HG03135 (cell line): ENCODE data around the gene RABAC1.

Experiments used
- ATAC-seq: cut with Tn5 transposase; IDR thresholded peaks from one replicate; pipeline ENCODE4 v1.9.1; 2021; ENCODE audit warnings: mild to moderate bottlenecking, moderate library complexity; ENCODE audit not compliant: unreplicated experiment

Gene RABAC1

DNA sequence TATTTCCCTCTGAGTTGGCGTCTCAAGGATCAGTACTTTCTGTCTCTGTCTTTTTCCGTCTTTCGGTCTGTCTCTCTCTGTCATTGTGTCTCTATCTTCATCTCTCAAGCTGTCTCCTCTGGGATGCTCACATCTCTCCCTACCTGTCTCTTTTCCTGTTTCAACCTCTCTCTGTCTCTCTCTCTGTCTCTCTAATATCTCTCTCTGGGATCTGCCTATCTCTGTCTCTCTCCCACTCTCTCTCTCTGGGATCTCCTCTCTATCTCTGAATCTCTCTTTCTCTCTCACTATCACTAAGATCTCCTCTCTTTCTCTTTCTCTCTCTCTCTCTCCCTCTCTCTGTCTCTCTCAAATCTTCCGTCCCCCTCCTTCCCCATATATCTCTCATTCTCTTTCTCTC, 30.9 kb upstream of the RABAC1 start:
- no peak for ATAC-seq

DNA sequence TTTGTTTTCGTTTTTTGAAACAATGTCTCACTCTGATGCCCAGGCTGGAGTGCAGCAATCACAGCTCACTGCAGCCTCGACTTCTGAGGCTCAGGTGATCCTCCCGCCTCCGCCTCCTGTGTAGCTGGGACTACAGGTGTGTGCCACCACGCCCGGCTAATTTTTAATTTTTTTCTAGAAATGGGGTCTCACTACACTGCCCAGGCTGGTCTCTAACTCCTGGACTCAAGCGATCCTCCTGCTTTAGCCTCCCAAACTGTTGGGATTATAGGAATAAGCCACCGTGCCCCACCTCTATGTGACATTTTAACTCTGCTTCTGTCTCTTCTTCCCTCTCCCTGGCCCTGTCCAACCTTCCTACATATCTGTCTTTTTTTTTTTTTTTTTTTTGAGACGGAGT, 29.8 kb upstream of the RABAC1 start:
- ATAC-seq: no peak

- ATAC-seq: no peak
Measured at GRCh38 chr19:41987141-41987860, 28.2 kb upstream of the RABAC1 start.

DNA sequence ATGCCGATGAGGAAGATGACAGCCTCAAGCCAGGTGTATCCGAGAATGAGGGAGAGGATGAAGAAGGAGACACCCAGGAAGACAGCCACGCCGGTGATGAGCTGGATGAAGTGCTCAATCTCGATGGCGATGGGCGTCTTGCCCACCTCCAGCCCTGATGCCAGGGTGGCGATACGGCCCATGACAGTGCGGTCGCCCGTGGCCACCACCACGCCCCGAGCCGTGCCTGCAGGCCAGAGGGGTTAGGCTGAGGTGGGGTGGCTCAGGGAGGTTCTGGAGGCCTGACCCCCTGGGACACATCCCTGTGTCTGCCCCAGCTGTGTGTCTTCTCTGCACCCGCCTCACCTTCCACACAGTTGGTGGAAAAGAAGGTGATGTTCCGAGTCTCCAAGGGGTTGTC, 25.8 kb upstream of the RABAC1 start:
- no peak for ATAC-seq

GRCh38 chr19:41981724-41982123, 22.6 kb upstream of the RABAC1 start:
- ATAC-seq: no peak

GRCh38 chr19:41978470-41978869, 19.3 kb upstream of the RABAC1 start:
- no peak for ATAC-seq

- ATAC-seq: no peak
Measured at GRCh38 chr19:41977916-41978315, 18.8 kb upstream of the RABAC1 start.

- no peak for ATAC-seq
Measured at GRCh38 chr19:41974652-41975051, 15.5 kb upstream of the RABAC1 start.

DNA sequence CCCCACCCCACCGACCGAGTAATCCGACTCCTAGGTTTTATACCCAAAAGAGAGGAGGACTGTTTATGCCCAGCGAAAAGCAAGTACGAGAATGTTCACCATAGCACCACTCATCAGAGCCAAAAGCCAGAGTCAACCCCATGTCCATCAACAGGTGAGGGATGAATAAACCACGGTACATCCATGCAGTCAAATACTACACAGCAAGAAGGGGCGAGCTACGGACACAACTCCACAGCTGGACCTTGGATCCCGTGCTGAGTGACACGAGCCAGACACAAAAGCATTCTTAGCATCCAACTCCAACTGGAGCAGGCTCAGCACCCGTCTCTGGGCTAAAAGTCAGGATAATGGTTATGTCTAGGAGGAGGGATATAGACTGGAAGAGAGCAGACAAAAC, 12.2 kb upstream of the RABAC1 start:
- no peak for ATAC-seq

- ATAC-seq: no peak
Measured at GRCh38 chr19:41969772-41970458, 10.8 kb upstream of the RABAC1 start.

DNA sequence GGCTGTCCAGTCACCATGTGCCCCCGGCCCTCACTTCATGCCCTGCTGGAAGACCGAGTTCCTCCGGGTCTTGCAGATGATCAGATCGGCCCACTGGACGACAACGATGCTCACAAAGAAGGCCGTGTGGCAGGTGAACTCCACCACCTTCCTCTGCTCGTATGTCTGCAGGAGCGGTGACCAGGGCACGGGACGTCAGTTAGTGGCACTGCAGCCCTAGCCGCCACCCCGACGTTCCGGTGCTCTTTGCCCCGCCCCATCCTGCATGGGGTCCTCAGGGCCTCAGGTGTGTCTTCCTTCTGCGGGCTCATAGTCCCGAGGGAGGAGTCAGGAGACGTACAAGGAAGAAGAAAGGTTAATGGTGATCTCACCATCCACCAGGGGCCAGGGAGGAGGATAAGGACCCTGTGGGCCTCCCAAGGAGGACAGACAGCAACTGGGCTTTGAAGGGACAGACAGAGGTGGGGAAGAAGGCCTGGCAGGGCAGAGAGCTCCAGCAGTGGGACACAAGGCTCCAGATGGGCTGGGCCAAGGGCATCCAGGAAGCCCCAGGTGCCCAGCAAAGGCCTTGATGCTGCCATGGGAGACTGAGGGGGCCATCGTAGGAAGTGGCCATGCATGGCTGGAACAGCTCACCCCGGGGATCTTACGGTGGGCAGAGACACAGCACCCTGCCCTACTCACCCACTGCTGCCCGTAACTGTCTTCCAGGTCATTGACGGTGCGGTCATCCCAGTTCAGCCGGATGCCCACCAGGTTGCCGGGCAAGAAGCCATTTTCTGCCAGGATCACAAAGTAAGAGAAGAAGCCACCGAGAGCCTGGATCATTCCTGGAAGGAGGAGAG, 9.9 kb upstream of the RABAC1 start:
- no peak for ATAC-seq

- ATAC-seq: no peak
Measured at GRCh38 chr19:41967054-41967783, 8.1 kb upstream of the RABAC1 start.

DNA sequence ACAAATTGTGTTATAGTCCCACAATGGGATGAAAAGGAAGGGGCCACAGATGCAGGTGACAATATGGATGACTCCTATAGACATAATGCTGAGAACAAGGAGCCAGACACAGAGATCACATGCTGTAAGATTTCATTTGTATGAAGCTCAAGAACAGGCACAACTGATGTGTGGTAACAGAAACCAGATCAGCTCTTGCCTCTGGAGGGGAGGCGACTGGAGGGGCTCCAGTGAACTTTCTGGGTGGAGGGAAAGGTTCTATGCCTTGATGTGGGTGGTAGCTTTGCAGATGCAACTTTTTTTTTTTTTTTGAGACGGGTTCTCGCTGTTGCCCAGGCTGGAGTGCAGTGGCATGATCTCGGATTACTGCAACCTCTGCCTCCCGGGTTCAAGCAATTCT, 6.0 kb upstream of the RABAC1 start:
- no peak for ATAC-seq

DNA sequence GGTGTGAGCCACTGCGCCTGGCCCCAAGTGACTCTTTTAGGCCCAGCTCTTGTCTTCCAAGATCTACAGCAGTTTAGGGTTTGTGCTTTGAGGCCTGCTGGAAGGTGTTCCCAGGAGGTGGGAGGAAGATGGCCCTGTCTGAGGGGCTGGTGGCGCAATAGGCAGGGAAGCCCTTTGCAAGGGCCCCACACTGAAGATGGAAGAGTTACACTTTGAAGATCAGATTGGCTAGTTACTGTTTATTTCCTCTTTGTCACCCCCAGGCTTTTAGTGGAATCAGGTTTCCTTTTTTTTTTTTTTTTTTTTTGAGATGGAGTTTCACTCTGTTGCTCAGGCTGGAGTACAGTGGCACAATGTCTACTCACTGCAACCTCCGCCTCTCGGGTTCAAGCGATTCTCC, 1.9 kb upstream of the RABAC1 start:
- no peak for ATAC-seq

- peak; percentile 48 for ATAC-seq
Measured at GRCh38 chr19:41958367-41959055, 610 bp downstream of the RABAC1 start.

- ATAC-seq: no peak
Measured at GRCh38 chr19:41957838-41958366, 1.2 kb downstream of the RABAC1 start.

- ATAC-seq: no peak
Measured at GRCh38 chr19:41957161-41957837, 1.8 kb downstream of the RABAC1 start.

DNA sequence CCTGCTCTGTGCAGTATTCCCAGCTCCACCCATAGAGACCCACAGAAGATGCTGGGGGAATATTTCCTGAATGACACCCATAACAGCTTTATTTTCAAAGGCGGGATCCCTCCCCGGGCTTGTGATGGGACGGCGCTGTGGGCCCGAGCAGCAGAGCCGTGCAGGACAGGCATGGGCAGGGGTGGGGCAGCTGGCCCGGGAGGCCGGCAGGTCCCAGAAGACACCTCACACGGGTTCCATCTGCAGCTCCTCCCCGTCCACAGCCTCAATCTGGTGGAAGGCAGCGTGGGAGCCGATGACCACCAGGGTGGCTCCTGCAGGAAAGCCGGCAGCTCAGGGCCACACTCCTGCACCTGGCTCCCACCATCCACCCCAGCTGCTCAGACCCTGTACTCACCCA, 2.5 kb downstream of the RABAC1 start:
- no peak for ATAC-seq

GRCh38 chr19:41955521-41955920, 3.6 kb downstream of the RABAC1 start:
- no peak for ATAC-seq

- ATAC-seq: no peak
Measured at GRCh38 chr19:41951686-41952172, 7.4 kb downstream of the RABAC1 start.
